ENCODE data around the gene ASMT. TPM values are rescaled to one million over a fixed set of nuclear protein-coding genes. Genes with fewer than 3 reads are reported as not detected.

Gene ASMT
- total and polyA plus RNA-seq, 10 of the 15 experiments (the other 5 are each of a cell fraction or from before 2014, with no cell fraction given), result 0.18 to 0.29 TPM; not detected in 8

- Histone ChIP-seq H3K4me1 (ENCODE audit: control insufficient read depth, insufficient read depth, low read length) (no peaks in the 10 kb centered on the region), H3K4me3 (no peak overlapping the region), H4K20me1 (ENCODE audit: control insufficient read depth, insufficient read depth) (no peaks in the 10 kb centered on the region), H2AFZ (ENCODE audit: control insufficient read depth, low read depth, low read length) (no peak overlapping the region), H3K9me3 (replicated peaks; ENCODE audit: control insufficient read depth, insufficient read depth, low read length) (no peaks in the 10 kb centered on the region), H3K27ac (ENCODE audit: control insufficient read depth, insufficient read depth) (no peak overlapping the region), H3K79me2 (ENCODE audit: control insufficient read depth, insufficient read depth, low read length) (no peaks in the 10 kb centered on the region), H3K36me3 (ENCODE audit: control insufficient read depth in 2 of 2, insufficient read depth in 2 of 2, low read length in 1 of 2) (no peaks in the 10 kb centered on the region), H3K4me2 (ENCODE audit: control insufficient read depth, insufficient read depth) (no peak overlapping the region), H3K27me3 (replicated peaks in 1 of 2; ENCODE audit: control insufficient read depth in 2 of 2, insufficient read depth in 2 of 2, low read length in 1 of 2) (no peaks in the 10 kb centered on the region), H3K9ac (ENCODE audit: control insufficient read depth, insufficient read depth, low read length) (no peak overlapping the region)
- CTCF ChIA-PET, result no interaction called here
- TF ChIP-seq HDGF (IDR thresholded peaks at IDR 0.05), result no peak
- TF ChIP-seq, protein P1, sequence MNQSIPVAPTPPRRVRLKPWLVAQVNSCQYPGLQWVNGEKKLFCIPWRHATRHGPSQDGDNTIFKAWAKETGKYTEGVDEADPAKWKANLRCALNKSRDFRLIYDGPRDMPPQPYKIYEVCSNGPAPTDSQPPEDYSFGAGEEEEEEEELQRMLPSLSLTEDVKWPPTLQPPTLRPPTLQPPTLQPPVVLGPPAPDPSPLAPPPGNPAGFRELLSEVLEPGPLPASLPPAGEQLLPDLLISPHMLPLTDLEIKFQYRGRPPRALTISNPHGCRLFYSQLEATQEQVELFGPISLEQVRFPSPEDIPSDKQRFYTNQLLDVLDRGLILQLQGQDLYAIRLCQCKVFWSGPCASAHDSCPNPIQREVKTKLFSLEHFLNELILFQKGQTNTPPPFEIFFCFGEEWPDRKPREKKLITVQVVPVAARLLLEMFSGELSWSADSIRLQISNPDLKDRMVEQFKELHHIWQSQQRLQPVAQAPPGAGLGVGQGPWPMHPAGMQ (IDR thresholded peaks at IDR 0.05; ENCODE audit: borderline replicate concordance), result no peak
- RAD21 ChIA-PET (ENCODE audit: unreplicated experiment), result no interaction called here
- intact Hi-C loops (cut with micrococcal nuclease; ENCODE audit: unreplicated experiment), result no loop called here
- BruUV-seq (replicated peaks), result no TSS peak
- no peak for ATAC-seq
- no peak for DNase-seq (ENCODE audit: low read depth, low spot score)
- in situ Hi-C loops (cut with MboI), result no loop called here
- WGBS (ENCODE audit: insufficient coverage, insufficient replicate concordance, low lambda C conversion rate, missing lambda C conversion rate), result 100% methylated on average over 2 of the region's 2 CpGs
- POLR2A ChIA-PET, result no interaction called here
- SMC1A ChIA-PET (ENCODE audit: uncharacterized antibody, unreplicated experiment), result no interaction called here
- FAIRE-seq, result no peak
Observed at GRCh38 chrX:1686642-1687041, 71.8 kb downstream of the ASMT start.

Other genes with a start within 250 kb of the ASMT start
- 225 and 293 TPM in 2 replicates for gene SLC25A6, start 222.9 kb upstream of the ASMT start, total RNA-seq (2014; rRNA removed)
- 261 and 287 TPM in 2 replicates for gene SLC25A6, start 222.9 kb upstream of the ASMT start, total RNA-seq (2014; rRNA removed; fragmentation: Illumina TruSeq; extraction: Trizol)
- 632 and 654 TPM in 2 replicates for gene SLC25A6, start 222.9 kb upstream of the ASMT start, total RNA-seq (2021)
- gene SLC25A6, start 222.9 kb upstream of the ASMT start, polyA plus RNA-seq (2011; rRNA removed), result 157 and 352 TPM in 2 replicates
- gene SLC25A6, start 222.9 kb upstream of the ASMT start, polyA plus RNA-seq (2014; fragmentation: Illumina TruSeq; extraction: Trizol), result 34.2 and 187 TPM in 2 replicates
- gene SLC25A6, start 222.9 kb upstream of the ASMT start, polyA plus RNA-seq (2014; fragmentation: Nextera tagmentation; extraction: Ambion mirVana), result 100 to 1,000 TPM in 1 of 2 experiments, 10 to 100 TPM in 1; 61.9 to 127 TPM
- 642 and 753 TPM in 2 replicates for gene SLC25A6, start 222.9 kb upstream of the ASMT start, polyA plus RNA-seq (2014; rRNA removed)
- 100 to 1,000 TPM; 447 to 454 TPM for gene SLC25A6, start 222.9 kb upstream of the ASMT start, polyA plus RNA-seq (2016; fragmentation: Nextera tagmentation; extraction: Ambion mirVana)
- gene ASMTL, start 162.2 kb upstream of the ASMT start, total RNA-seq (2014; rRNA removed), result 21.7 and 32.2 TPM in 2 replicates
- 15.5 and 18.1 TPM in 2 replicates for gene ASMTL, start 162.2 kb upstream of the ASMT start, total RNA-seq (2014; rRNA removed; fragmentation: Illumina TruSeq; extraction: Trizol)
- gene ASMTL, start 162.2 kb upstream of the ASMT start, total RNA-seq (2021), result 46.6 and 46.8 TPM in 2 replicates
- 24.5 and 51.9 TPM in 2 replicates for gene ASMTL, start 162.2 kb upstream of the ASMT start, polyA plus RNA-seq (2011; rRNA removed)
- gene ASMTL, start 162.2 kb upstream of the ASMT start, polyA plus RNA-seq (2014; fragmentation: Illumina TruSeq; extraction: Trizol), result 8.5 and 14.3 TPM in 2 replicates
- 1 to 10 TPM; 1.6 to 3.8 TPM for gene ASMTL, start 162.2 kb upstream of the ASMT start, polyA plus RNA-seq (2014; fragmentation: Nextera tagmentation; extraction: Ambion mirVana)
- 44.6 and 48.4 TPM in 2 replicates for gene ASMTL, start 162.2 kb upstream of the ASMT start, polyA plus RNA-seq (2014; rRNA removed)
- 10 to 100 TPM; 32.1 to 34.4 TPM for gene ASMTL, start 162.2 kb upstream of the ASMT start, polyA plus RNA-seq (2016; fragmentation: Nextera tagmentation; extraction: Ambion mirVana)
- gene P2RY8, start 77.9 kb upstream of the ASMT start, total RNA-seq (2014; rRNA removed), result 34.0 and 44.7 TPM in 2 replicates
- gene P2RY8, start 77.9 kb upstream of the ASMT start, total RNA-seq (2014; rRNA removed; fragmentation: Illumina TruSeq; extraction: Trizol), result 28.8 and 29.7 TPM in 2 replicates
- 61.3 and 61.8 TPM in 2 replicates for gene P2RY8, start 77.9 kb upstream of the ASMT start, total RNA-seq (2021)
- gene P2RY8, start 77.9 kb upstream of the ASMT start, polyA plus RNA-seq (2011; rRNA removed), result 20.4 and 31.1 TPM in 2 replicates
- gene P2RY8, start 77.9 kb upstream of the ASMT start, polyA plus RNA-seq (2014; fragmentation: Illumina TruSeq; extraction: Trizol), result 27.5 and 30.5 TPM in 2 replicates
- gene P2RY8, start 77.9 kb upstream of the ASMT start, polyA plus RNA-seq (2014; fragmentation: Nextera tagmentation; extraction: Ambion mirVana), result 1 to 10 TPM; 2.0 to 4.0 TPM
- gene P2RY8, start 77.9 kb upstream of the ASMT start, polyA plus RNA-seq (2014; rRNA removed), result 41.8 and 49.0 TPM in 2 replicates
- 10 to 100 TPM; 62.7 to 64.4 TPM for gene P2RY8, start 77.9 kb upstream of the ASMT start, polyA plus RNA-seq (2016; fragmentation: Nextera tagmentation; extraction: Ambion mirVana)
- gene AKAP17A, start 23.5 kb upstream of the ASMT start, total RNA-seq (2014; rRNA removed), result 42.8 and 47.0 TPM in 2 replicates
- 14.3 and 16.1 TPM in 2 replicates for gene AKAP17A, start 23.5 kb upstream of the ASMT start, total RNA-seq (2014; rRNA removed; fragmentation: Illumina TruSeq; extraction: Trizol)
- gene AKAP17A, start 23.5 kb upstream of the ASMT start, total RNA-seq (2021), result 48.7 and 53.9 TPM in 2 replicates
- 16.4 and 24.7 TPM in 2 replicates for gene AKAP17A, start 23.5 kb upstream of the ASMT start, polyA plus RNA-seq (2011; rRNA removed)
- 9.0 and 17.1 TPM in 2 replicates for gene AKAP17A, start 23.5 kb upstream of the ASMT start, polyA plus RNA-seq (2014; fragmentation: Illumina TruSeq; extraction: Trizol)
- 1 to 10 TPM; 3.0 to 5.6 TPM for gene AKAP17A, start 23.5 kb upstream of the ASMT start, polyA plus RNA-seq (2014; fragmentation: Nextera tagmentation; extraction: Ambion mirVana)
- gene AKAP17A, start 23.5 kb upstream of the ASMT start, polyA plus RNA-seq (2014; rRNA removed), result 55.8 and 64.2 TPM in 2 replicates
- 10 to 100 TPM; 26.3 to 42.6 TPM for gene AKAP17A, start 23.5 kb upstream of the ASMT start, polyA plus RNA-seq (2016; fragmentation: Nextera tagmentation; extraction: Ambion mirVana)